Measurements from ENCODE around the gene RRM1.
"Not testable (repeated sequence)": the region's sequence is repeated elsewhere in the genome, so short reads cannot be mapped to it uniquely, and the experiment has no call there.

RRM1 gene

GRCh38 chr11:4083198-4083597 lies 11.4 kb upstream of the RRM1 start:
- no peak for DNase-seq (ENCODE audit: low read depth)

DNA sequence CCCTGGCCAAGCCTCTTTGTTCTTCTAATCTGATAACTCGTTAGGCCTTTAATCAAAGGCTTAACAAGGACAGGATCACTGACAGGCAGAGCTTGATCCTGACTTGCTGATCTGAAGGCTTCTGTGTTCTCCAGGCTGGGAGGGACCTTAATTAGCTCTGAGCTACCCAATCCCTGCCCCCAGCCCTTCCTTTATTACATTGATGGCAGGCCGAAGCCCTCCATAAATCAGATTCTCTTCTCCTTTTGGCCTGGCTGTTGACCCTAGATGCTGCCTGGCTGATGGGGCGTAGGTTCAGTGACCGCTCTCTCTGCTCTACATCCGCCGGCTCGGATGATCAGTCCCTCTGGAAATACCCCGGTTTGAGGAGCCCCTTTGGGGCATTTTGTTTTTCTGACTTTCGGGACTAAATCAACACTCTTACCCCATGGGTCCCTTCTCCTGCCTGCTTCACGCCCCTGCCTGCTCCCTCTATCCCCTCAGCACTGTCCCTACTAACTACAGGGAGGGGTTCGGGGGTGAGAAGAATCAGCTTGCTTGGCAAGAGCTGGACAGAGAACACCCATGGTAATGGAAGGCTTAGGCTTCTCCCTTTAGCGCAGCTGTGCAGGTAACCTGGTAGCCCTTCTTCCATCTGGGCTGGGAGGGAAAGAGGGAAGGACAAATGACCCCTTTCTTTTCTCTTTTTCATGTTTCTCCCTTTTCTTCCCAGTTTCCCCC lies 10.0 kb upstream of the RRM1 start:
- no peak for DNase-seq (ENCODE audit: low read depth)

- no peak for DNase-seq (ENCODE audit: low read depth)
These were observed 9.0 kb upstream of the RRM1 start for GRCh38 chr11:4085575-4085974.

- DNase-seq (ENCODE audit: low read depth), result no peak
These were observed 7.8 kb upstream of the RRM1 start for GRCh38 chr11:4086575-4087353.

DNA sequence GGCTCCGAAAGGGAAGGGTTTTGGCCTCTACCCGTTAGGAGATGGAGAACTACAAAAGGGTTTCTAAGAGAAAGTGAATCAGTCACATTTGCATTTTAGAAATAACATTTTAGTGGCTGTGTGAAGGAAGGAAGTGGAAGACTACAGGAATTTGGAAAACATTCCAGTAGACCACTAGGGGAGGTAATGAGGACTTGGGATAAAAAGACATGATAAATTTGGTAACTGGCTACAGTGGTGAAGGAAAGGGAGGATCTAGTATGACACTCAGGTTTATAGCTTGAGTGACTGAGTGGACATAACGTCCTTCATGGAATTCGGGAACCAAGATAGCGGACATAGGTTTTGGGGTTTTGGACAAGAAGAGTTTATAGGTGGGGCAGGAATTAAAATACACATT lies 7.0 kb upstream of the RRM1 start:
- DNase-seq (ENCODE audit: low read depth), result no peak

GRCh38 chr11:4090258-4090657 lies 4.3 kb upstream of the RRM1 start:
- no peak for DNase-seq (ENCODE audit: low read depth)

DNA sequence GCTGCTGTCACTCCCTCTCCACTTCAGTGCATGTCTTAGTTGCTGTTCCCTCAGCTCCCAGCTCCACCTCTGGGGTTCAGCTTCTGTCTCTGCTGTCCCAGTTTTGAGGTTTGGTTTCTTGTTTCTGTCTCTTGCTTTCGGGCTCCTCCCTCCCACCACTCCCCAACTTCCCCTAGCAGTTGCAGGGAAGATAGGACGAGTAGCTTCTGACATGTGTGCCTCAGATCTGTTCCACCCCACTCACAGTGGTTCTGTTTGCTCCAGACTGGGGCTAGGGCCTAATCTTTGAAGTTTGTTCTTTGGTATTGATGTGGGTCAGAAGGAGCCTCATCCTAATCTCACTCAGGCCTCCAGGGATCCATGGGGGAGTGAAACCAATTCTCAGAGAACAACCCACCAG lies 2.6 kb upstream of the RRM1 start:
- DNase-seq (ENCODE audit: low read depth), result no peak

DNA sequence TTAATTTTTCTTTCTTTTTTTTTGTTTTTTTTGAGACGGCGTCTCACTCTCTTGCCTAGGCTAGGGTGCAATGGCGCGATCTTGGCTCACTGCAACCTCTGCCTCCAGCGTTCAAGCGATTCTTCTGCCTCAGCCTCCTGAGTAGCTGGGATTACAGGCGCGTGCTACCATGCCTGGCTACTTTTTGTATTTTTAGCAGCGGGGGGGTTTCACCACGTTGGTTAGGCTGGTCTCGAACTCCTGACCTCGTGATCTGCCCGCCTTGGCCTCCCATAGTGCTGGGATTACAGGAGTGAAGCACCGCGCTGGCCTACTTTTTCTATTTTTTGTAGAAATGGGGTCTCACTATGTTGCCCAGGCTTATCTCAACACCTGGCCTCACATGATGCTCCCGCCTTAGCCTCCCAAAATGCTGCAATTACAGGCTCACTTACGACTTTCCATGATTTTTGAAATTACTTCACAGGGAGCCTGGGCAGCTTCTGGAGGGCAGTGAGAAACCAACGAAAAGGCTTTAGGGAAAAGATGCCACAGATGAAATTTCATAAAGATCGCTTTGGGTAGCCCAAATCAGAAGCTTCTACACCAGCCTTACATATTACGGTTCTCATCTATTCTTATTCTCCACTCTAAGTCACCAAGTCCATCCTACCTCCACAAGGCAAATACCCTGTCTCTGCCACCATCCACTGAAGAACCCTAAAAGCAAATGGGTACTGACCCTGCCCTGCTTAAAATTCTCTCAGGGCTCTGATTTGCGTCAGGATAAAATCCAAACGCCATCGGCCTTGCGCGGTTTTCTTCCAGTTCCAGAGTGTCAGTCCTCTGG lies 866 bp upstream of the RRM1 start:
- no peak for DNase-seq (ENCODE audit: low read depth)

- DNase-seq (ENCODE audit: low read depth), result peak; percentile 83
These were observed 1.1 kb downstream of the RRM1 start for GRCh38 chr11:4095509-4096230.

DNA sequence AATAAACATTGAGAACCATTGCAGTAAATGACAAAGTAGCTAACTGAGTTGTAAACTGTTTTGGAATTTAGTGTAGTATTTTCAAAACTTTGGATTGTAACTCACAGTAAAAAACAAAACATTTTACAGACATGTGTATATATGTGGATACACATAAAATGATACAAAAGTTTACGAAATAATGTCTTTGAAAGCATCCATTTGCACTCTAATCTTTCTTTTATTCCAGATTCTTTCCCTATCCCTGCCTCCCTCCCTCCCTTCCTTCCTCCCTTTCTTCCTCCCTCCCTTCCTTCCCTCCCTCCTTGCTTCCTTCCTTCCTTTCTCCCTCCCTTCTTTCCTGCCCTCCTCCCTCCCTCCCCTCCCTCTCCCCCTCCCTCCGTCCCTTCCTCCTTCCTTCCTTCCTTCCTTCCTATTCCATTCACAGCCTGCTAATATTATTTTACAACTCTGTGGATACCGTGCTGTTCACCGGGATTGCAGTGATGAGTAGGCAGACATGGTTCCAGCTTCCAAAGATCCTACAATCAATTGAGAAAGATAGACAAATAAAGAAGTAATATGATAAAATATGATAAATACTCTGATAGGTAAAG lies 3.5 kb downstream of the RRM1 start:
- DNase-seq (ENCODE audit: low read depth), result no peak

DNA sequence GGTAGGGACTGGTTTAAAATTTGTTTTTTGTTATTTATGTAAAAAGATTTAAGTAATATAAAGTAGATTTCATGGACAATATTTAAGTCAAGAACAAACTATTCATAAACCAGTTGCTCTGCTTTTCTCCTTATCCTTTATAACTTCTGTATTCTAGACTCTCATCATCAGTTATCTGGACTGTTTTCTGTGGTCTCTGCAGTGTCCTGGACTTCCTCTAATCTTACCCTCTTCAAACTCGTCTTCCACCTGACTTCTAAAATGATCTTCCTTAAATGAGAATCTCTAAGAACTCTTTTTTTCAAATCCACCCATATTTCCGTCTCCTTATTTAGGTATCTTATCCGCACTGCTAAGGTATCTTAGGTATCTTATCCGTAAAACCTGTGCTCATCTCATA lies 8.1 kb downstream of the RRM1 start:
- no peak for DNase-seq (ENCODE audit: low read depth)

- DNase-seq (ENCODE audit: low read depth), result no peak
These were observed 8.7 kb downstream of the RRM1 start for GRCh38 chr11:4103269-4103668.

DNA sequence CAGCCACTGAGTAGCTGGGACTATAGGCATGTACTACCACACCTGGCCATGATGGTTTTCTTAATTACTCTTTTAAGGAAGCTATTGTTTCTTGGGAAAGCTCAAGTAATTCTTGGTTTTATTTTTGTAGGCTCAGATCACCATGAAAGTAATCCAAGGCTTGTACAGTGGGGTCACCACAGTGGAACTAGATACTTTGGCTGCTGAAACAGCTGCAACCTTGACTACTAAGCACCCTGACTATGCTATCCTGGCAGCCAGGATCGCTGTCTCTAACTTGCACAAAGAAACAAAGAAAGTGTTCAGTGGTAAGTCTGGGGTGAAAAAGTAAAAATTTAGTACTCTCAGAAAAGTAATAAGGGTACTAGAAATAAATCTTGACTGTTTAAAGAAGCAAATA lies 11.3 kb downstream of the RRM1 start:
- DNase-seq (ENCODE audit: low read depth), result no peak

- no peak for DNase-seq (ENCODE audit: low read depth)
These were observed 17.2 kb downstream of the RRM1 start for GRCh38 chr11:4111834-4112233.

DNA sequence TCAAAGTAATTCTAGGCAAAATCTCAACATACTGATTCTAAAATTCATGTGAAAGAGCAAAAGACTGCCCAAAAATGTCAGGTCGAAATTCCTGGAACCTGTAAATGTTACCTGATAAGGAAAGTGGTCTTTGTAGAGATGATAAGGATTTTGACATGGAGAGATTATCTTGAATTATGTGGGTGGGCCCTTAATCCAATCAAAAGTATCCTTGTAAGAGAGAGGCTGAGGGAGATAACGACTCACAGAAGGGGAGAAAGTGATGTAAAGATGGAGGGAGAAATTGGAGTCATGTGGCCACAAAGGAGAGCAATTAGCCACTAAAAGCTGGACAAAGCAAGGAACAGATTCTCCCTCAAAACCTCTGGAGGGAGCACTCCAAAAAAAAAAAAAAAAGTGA lies 20.5 kb downstream of the RRM1 start:
- no peak for DNase-seq (ENCODE audit: low read depth)

GRCh38 chr11:4118107-4118506 lies 23.5 kb downstream of the RRM1 start:
- peak; percentile 51 for DNase-seq (ENCODE audit: low read depth)

- no peak for DNase-seq (ENCODE audit: low read depth)
These were observed 28.6 kb downstream of the RRM1 start for GRCh38 chr11:4123218-4123617.

- DNase-seq (ENCODE audit: low read depth), result no peak
These were observed 30.5 kb downstream of the RRM1 start for GRCh38 chr11:4125141-4125540.

DNA sequence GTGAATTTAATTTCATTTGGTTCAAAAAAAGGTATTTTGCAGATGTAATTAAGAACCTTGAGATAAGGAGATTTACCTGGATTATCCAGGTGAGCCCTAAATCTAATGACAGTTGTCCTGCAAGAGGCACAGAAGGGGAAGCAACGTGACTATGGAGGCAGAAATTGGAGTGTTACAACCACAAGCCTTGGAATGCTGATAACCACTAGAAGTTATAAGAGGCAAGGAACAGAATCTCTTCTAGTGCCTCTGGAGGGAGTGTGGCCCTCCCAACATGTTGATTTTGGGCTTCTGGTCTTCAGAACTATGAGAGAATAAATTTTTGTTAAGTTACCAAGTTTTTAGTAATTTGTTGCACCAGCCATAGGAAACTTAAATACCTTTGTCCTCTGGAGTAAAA lies 32.8 kb downstream of the RRM1 start:
- DNase-seq (ENCODE audit: low read depth), result no peak

DNA sequence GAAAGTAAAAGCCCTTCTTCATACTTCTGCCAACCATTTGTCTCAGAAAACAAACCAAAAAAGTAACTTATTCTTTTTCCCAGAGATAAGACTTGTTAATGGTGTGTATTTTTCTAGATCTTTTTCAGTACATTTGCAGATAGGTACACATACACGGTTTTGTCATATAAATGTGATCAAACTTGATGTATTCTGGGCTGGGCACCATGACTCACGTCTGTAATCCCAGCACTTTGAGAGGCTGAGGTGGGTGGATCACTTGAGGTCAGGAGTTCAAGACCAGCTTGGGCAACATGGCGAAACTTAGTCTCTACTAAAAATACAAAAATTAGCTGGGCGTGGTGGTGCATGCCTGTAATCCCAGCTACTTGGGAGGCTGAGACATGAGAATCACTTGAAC lies 35.6 kb downstream of the RRM1 start:
- DNase-seq (ENCODE audit: low read depth), result not testable (repeated sequence)

DNA sequence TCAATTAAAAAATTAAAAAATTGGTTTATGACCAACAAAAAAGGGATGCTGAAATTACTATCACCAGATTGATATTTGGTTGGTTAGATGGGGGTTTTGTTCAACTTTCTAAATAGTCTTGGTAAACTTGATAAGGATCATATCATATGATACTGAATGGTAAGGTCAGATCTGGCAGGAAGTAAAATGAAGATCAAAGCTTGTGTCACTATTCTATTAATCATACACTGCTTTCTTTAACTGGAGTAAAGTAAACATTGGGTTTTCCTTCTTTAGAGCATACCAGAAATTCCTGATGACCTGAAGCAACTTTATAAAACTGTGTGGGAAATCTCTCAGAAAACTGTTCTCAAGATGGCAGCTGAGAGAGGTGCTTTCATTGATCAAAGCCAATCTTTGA lies 40.2 kb downstream of the RRM1 start:
- no peak for DNase-seq (ENCODE audit: low read depth)

DNA sequence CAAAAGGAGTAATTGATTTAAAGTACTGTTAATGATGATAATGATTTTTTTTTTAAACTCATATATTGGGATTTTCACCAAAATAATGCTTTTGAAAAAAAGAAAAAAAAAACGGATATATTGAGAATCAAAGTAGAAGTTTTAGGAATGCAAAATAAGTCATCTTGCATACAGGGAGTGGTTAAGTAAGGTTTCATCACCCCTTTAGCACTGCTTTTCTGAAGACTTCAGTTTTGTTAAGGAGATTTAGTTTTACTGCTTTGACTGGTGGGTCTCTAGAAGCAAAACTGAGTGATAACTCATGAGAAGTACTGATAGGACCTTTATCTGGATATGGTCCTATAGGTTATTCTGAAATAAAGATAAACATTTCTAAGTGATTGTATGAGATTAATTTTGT lies 43.9 kb downstream of the RRM1 start:
- no peak for DNase-seq (ENCODE audit: low read depth)

Measured in fibroblast of gingiva (primary cell).